ENCODE results near the gene FEN1. TPM values are rescaled to one million over a fixed set of nuclear protein-coding genes. Genes with fewer than 3 reads are reported as not detected.
A peak's percentile ranks its signal among the peaks of the same experiment; 100 is the strongest.

Gene FEN1
- total RNA-seq, 1 experiment from 2014 or later, result 118 TPM

GRCh38 chr11:61775606-61776554 is 16.8 kb upstream of the FEN1 start:
- DNase-seq (ENCODE audit: low spot score), result no peak

- peak; percentile 34 for DNase-seq (ENCODE audit: low spot score)
These were observed 16.1 kb upstream of the FEN1 start for GRCh38 chr11:61776561-61777075.

GRCh38 chr11:61777234-61778090 is 15.2 kb upstream of the FEN1 start:
- no peak for DNase-seq (ENCODE audit: low spot score)

- DNase-seq (ENCODE audit: low spot score), result no peak
These were observed 14.3 kb upstream of the FEN1 start for GRCh38 chr11:61778357-61778886.

- DNase-seq (ENCODE audit: low spot score), result no peak
These were observed 13.6 kb upstream of the FEN1 start for GRCh38 chr11:61778920-61779650.

- no peak for DNase-seq (ENCODE audit: low spot score)
These were observed 12.8 kb upstream of the FEN1 start for GRCh38 chr11:61779666-61780525.

GRCh38 chr11:61780581-61781162 is 12.0 kb upstream of the FEN1 start:
- no peak for DNase-seq (ENCODE audit: low spot score)

GRCh38 chr11:61781585-61781984 is 11.1 kb upstream of the FEN1 start:
- no peak for DNase-seq (ENCODE audit: low spot score)

- no peak for DNase-seq (ENCODE audit: low spot score)
These were observed 10.4 kb upstream of the FEN1 start for GRCh38 chr11:61782299-61782698.

GRCh38 chr11:61782841-61783240 is 9.9 kb upstream of the FEN1 start:
- no peak for DNase-seq (ENCODE audit: low spot score)

- no peak for DNase-seq (ENCODE audit: low spot score)
These were observed 8.8 kb upstream of the FEN1 start for GRCh38 chr11:61783717-61784505.

GRCh38 chr11:61784506-61784805 is 8.3 kb upstream of the FEN1 start:
- no peak for DNase-seq (ENCODE audit: low spot score)

- DNase-seq (ENCODE audit: low spot score), result no peak
These were observed 6.8 kb upstream of the FEN1 start for GRCh38 chr11:61785837-61786402.

- DNase-seq (ENCODE audit: low spot score), result no peak
These were observed 4.7 kb upstream of the FEN1 start for GRCh38 chr11:61787928-61788491.

- DNase-seq (ENCODE audit: low spot score), result peak; percentile 81
These were observed 888 bp upstream of the FEN1 start for GRCh38 chr11:61791737-61792309.

- DNase-seq (ENCODE audit: low spot score), result no peak
These were observed 545 bp downstream of the FEN1 start for GRCh38 chr11:61793083-61793828.

- no peak for DNase-seq (ENCODE audit: low spot score)
These were observed 1.1 kb downstream of the FEN1 start for GRCh38 chr11:61793829-61794204.

- DNase-seq (ENCODE audit: low spot score), result no peak
These were observed 1.9 kb downstream of the FEN1 start for GRCh38 chr11:61794579-61794978.

All from H4 (cell line).